Testis (tissue), 2 donors: ENCODE measurements around the gene COL2A1.

ENCODE experiments used
- POLR2A ChIP-seq: fragments of 450-650 bp; IDR thresholded peaks from one replicate; pipeline ENCODE4 v1.6.1; 2017; ENCODE audit warnings: antibody characterized with exemption, mild to moderate bottlenecking, moderate library complexity
- TF ChIP-seq, protein P1 (sequence below), 3 experiments: fragments of 450-650 bp in 2 of 3; fragments of 200-600 bp in 1 of 3; sonication (generic) in 1 of 3; IDR thresholded peaks; one replicate each; pipeline ENCODE4 v1.5.1; 2016 to 2019; ENCODE audit warnings: antibody characterized with exemption in 3 of 3, mild to moderate bottlenecking in 2 of 3, moderate library complexity in 1 of 3

DNA sequence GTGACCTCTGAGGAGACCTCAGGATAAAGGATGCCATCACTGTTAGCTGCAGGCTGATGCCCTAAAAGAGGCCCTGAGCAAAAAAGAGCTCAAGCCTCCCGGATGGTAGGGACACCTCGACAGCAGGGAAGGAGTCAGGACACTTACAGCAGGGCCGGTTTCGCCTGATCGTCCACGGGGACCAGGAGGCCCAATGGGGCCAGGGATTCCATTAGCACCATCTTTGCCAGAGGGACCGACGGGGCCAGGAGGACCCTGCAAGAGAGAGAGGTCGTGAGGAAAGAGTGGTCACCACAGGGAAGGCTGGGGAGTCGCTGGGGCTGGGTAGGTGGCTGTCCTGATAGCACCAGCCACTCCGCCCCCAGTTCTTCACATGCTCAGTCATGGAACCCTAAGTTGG is 28.5 kb downstream of the COL2A1 start:
- TF ChIP-seq, protein P1, sequence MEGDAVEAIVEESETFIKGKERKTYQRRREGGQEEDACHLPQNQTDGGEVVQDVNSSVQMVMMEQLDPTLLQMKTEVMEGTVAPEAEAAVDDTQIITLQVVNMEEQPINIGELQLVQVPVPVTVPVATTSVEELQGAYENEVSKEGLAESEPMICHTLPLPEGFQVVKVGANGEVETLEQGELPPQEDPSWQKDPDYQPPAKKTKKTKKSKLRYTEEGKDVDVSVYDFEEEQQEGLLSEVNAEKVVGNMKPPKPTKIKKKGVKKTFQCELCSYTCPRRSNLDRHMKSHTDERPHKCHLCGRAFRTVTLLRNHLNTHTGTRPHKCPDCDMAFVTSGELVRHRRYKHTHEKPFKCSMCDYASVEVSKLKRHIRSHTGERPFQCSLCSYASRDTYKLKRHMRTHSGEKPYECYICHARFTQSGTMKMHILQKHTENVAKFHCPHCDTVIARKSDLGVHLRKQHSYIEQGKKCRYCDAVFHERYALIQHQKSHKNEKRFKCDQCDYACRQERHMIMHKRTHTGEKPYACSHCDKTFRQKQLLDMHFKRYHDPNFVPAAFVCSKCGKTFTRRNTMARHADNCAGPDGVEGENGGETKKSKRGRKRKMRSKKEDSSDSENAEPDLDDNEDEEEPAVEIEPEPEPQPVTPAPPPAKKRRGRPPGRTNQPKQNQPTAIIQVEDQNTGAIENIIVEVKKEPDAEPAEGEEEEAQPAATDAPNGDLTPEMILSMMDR (IDR thresholded peaks at IDR 0.05): no peak
- no peak for TF ChIP-seq POLR2A
